IMR-90 (cell line): ENCODE results near the gene ADRA1B. TPM values are rescaled to one million over a fixed set of nuclear protein-coding genes. Genes with fewer than 3 reads are reported as not detected.

Experiments used
- ATAC-seq: fragments of 200-7000 bp; cut with Tn5 transposase; 2 replicates; pipeline ENCODE4 v1.9.1; 2020; ENCODE audit warnings: low read depth, mild to moderate bottlenecking, moderate library complexity
- BruUV-seq: library from RNA; stranded (reverse); fragments of 400-500 nt; replicated peaks from 2 replicates; lab custom pipeline; 2021; lab: Mats Ljungman, UMichigan
- CTCF ChIA-PET: fragments of 300-600 bp; formaldehyde crosslinking; extraction: SDS; loops from one replicate; lab custom pipeline; 2021; ENCODE audit warnings: antibody characterized with exemption; lab: Yijun Ruan, JAX
- POLR2A ChIA-PET: fragments of 300-600 bp; sonication (Branson Sonifier 250); formaldehyde crosslinking; loops from one replicate; lab custom pipeline; 2022; ENCODE audit warnings: antibody characterized with exemption; ENCODE audit not compliant: unreplicated experiment; lab: Charles Lee
- DNase-seq: peaks from one replicate; pipeline ENCODE4 v3.0.0; 2013
- H2AFZ ChIP-seq: replicated peaks from 2 replicates; pipeline ENCODE3; 2013; ENCODE audit warnings: low read length, mild to moderate bottlenecking; ENCODE audit not compliant: poor library complexity
- H2AK5ac ChIP-seq: 2 replicates; pipeline ENCODE4 v1.6.1; 2013; ENCODE audit warnings: low read depth, low read length, inconsistent platforms
- H2AK9ac ChIP-seq: replicated peaks from 2 replicates; pipeline ENCODE3; 2013; ENCODE audit warnings: mild to moderate bottlenecking, low read depth, low read length, moderate library complexity; ENCODE audit not compliant: poor library complexity
- H2BK120ac ChIP-seq: 2 replicates; pipeline ENCODE4 v1.6.1; 2013; ENCODE audit warnings: low read depth, low read length, inconsistent platforms
- H2BK15ac ChIP-seq: 3 replicates; pipeline ENCODE4 v1.6.1; 2013; ENCODE audit warnings: low read depth, low read length, inconsistent platforms
- H2BK20ac ChIP-seq: 2 replicates; pipeline ENCODE4 v1.6.1; 2013; ENCODE audit warnings: low read depth, mild to moderate bottlenecking, inconsistent platforms, low read length, moderate library complexity
- H2BK5ac ChIP-seq: 2 replicates; pipeline ENCODE4 v1.6.1; 2013; ENCODE audit warnings: mild to moderate bottlenecking, low read depth, low read length, inconsistent platforms; ENCODE audit not compliant: poor library complexity, severe bottlenecking
- H3K14ac ChIP-seq: replicated peaks from 2 replicates; pipeline ENCODE4 v1.6.1; 2013; ENCODE audit warnings: low read depth, low read length, inconsistent platforms
- H3K18ac ChIP-seq: 2 replicates; pipeline ENCODE4 v1.6.1; 2013; ENCODE audit warnings: low read depth, low read length, control low read depth
- H3K23ac ChIP-seq: 2 replicates; pipeline ENCODE4 v1.6.1; 2013; ENCODE audit warnings: low read depth, low read length, inconsistent platforms
- H3K27ac ChIP-seq: 2 replicates; pipeline ENCODE4 v1.5.1; 2013; ENCODE audit warnings: mild to moderate bottlenecking, control low read depth, low read length; ENCODE audit not compliant: insufficient read depth
- H3K27me3 ChIP-seq: 2 replicates; pipeline ENCODE4 v1.6.1; 2013; ENCODE audit warnings: low read length; ENCODE audit not compliant: control insufficient read depth, insufficient read depth
- H3K36me3 ChIP-seq: 2 replicates; pipeline ENCODE4 v1.6.1; 2013; ENCODE audit warnings: low read length, mixed read lengths; ENCODE audit not compliant: control insufficient read depth, insufficient read depth
- H3K4ac ChIP-seq: 2 replicates; pipeline ENCODE4 v1.6.1; 2013; ENCODE audit warnings: low read depth, low read length, inconsistent platforms
- H3K4me1 ChIP-seq: 2 replicates; pipeline ENCODE4 v1.6.1; 2013; ENCODE audit warnings: low read length, mixed read lengths; ENCODE audit not compliant: control insufficient read depth, insufficient read depth
- H3K4me2 ChIP-seq: 2 replicates; pipeline ENCODE4 v1.6.1; 2013; ENCODE audit warnings: low read depth, mild to moderate bottlenecking, control low read depth, low read length, moderate library complexity
- H3K4me3 ChIP-seq: 2 replicates; pipeline ENCODE4 v1.5.1; 2013; ENCODE audit warnings: low read depth, mild to moderate bottlenecking, control low read depth, low read length, moderate library complexity; ENCODE audit not compliant: insufficient read depth
- H3K56ac ChIP-seq: 2 replicates; pipeline ENCODE4 v1.6.1; 2013; ENCODE audit warnings: low read length, inconsistent platforms; ENCODE audit not compliant: insufficient read depth; ENCODE audit errors: extremely low read depth
- H3K79me1 ChIP-seq, 2 experiments: 2 replicates each; pipeline ENCODE4 v1.6.1; 2013; ENCODE audit warnings: low read length in 2 of 2, inconsistent platforms in 1 of 2, low read depth in 1 of 2
- H3K9ac ChIP-seq: 2 replicates; pipeline ENCODE4 v1.6.1; 2013; ENCODE audit warnings: low read depth, low read length, control low read depth
- H3K9me1 ChIP-seq: 2 replicates; pipeline ENCODE4 v1.6.1; 2013; ENCODE audit warnings: low read length, inconsistent platforms; ENCODE audit not compliant: insufficient read depth
- H3K9me3 ChIP-seq: 2 replicates; pipeline ENCODE4 v1.6.1; 2013; ENCODE audit warnings: low read length; ENCODE audit not compliant: control insufficient read depth, insufficient read depth
- H4K20me1 ChIP-seq: 2 replicates; pipeline ENCODE4 v1.6.1; 2013; ENCODE audit warnings: low read length, inconsistent platforms; ENCODE audit not compliant: insufficient read depth
- H4K5ac ChIP-seq: 2 replicates; pipeline ENCODE4 v1.6.1; 2013; ENCODE audit warnings: mild to moderate bottlenecking, low read depth, low read length, control low read depth
- H4K8ac ChIP-seq, 2 experiments: 2 replicates each; pipeline ENCODE4 v1.6.1; 2013; ENCODE audit warnings: low read depth in 2 of 2, low read length in 2 of 2, control low read depth in 1 of 2, inconsistent platforms in 1 of 2
- H4K91ac ChIP-seq: 2 replicates; pipeline ENCODE4 v1.6.1; 2013; ENCODE audit warnings: low read depth, low read length, inconsistent platforms; ENCODE audit not compliant: insufficient read depth
- CEBPB ChIP-seq: IDR thresholded peaks from 2 replicates; pipeline ENCODE4 v1.6.1; 2012; ENCODE audit warnings: low read depth, low read length, improper control_type of control experiment
- CHD1 ChIP-seq: IDR thresholded peaks from 2 replicates; pipeline ENCODE4 v1.6.1; 2012; ENCODE audit warnings: low read depth, low read length, improper control_type of control experiment
- FOS ChIP-seq: fragments of 150-350 bp; IDR thresholded peaks from 2 replicates; pipeline ENCODE4 v1.6.1; 2016; ENCODE audit warnings: low read depth, low read length
- RFX5 ChIP-seq: IDR thresholded peaks from 2 replicates; pipeline ENCODE4 v1.8.0; 2012; ENCODE audit warnings: low read depth, mild to moderate bottlenecking, low read length, moderate library complexity
- WGBS, 2 experiments: methylation state at CpG; one replicate each; pipeline versions ENCODE4 v1.1.5 to v1.1.7; 2013; ENCODE audit warnings: missing lambda C conversion rate in 2 of 2; ENCODE audit not compliant: insufficient read length in 1 of 2; ENCODE audit errors: extremely low coverage in 2 of 2; 5-methylcytosine and 5-hydroxymethylcytosine counted together
- dilution Hi-C: fragments of 300-500 bp; cut with HindIII; formaldehyde crosslinking; loops from one replicate; pipeline ENCODE4 v1.14.3; 2018; ENCODE audit warnings: low sequenced_read_pairs; ENCODE audit not compliant: unreplicated experiment
- in situ Hi-C: fragments of 300-500 bp; cut with MboI; formaldehyde crosslinking; loops from 3 replicates; pipeline ENCODE4 v1.14.3; 2019; ENCODE audit warnings: low sequenced_read_pairs, inconsistent platforms, mixed read lengths
- intact Hi-C: fragments of 100-400 bp; cut with micrococcal nuclease; formaldehyde crosslinking; loops from 2 replicates; pipeline ENCODE4 v1.10.0; 2022
- polyA plus RNA-seq, 3 experiments: library from polyadenylated mRNA; depleted of rRNA; stranded (reverse); fragments of >200 nt; gene quantifications; 2 replicates each; pipeline ENCODE4 v1.2.3, GENCODE V29; 2012; ENCODE audit warnings: low replicate concordance in 1 of 3
- total RNA-seq: library from RNA; depleted of rRNA; stranded (reverse); fragments of >200 nt; gene quantifications from 2 replicates; pipeline ENCODE4 v1.2.3, GENCODE V29; 2012
- TF ChIP-seq, protein P1 (sequence below): conservative IDR thresholded peaks from 2 replicates; pipeline ENCODE4 v1.5.1; 2012; ENCODE audit warnings: mild to moderate bottlenecking, low read depth, low read length, improper control_type of control experiment

Gene ADRA1B
- total and polyA plus RNA-seq, 2 of the 4 experiments (the other 2 are of a cell fraction): 0.18 to 1.5 TPM

DNA sequence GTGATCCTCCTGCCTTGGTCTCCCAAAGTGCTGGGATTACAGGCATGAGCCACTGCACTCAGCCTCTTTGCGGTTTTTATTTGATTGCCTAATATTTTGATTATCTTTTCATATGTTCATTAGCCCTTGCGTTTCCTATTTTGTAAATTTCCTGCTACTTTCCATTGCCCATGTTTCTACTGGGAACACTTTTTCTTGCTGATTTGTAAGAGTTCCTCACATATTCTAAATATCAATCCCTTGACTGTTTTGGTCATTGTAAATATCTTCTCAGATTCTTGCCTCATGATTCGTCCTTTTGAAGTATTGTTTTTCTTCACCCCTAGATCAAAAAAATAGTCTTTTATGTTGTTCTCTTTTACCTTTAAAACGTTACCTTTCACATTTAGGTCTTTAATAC is 54.8 kb downstream of the ADRA1B start:
- ATAC-seq (peak; percentile 16; the same call in 1 of the 2 replicates), DNase-seq (peak; percentile 84)
- Histone ChIP-seq H2BK5ac (peak overlapping the region; percentile 89), H4K20me1 (peaks cover 3% of the 10 kb centered on the region; the same call in 1 of the 2 replicates), H3K9ac (no peak overlapping the region), H2AFZ (peak overlapping the region; percentile 72), H3K56ac (peak overlapping the region; percentile 51; the same call in 1 of the 2 replicates), H2BK20ac (peak overlapping the region; percentile 98), H2AK5ac (peak overlapping the region; percentile 94), H2BK15ac (peak overlapping the region; percentile 87; the same call in 2 of the 3 replicates), H3K18ac (peak overlapping the region; percentile 98), H3K27me3 (no peaks in the 10 kb centered on the region), H4K8ac (peak overlapping the region; percentile 87 to 96), H3K79me1 (peaks cover 0 to 5% of the 10 kb centered on the region in 2 experiments; a peak in 2 of 4 replicates), H3K9me1 (peaks cover 21% of the 10 kb centered on the region), H3K9me3 (no peaks in the 10 kb centered on the region), H3K4me3 (no peak overlapping the region), H3K27ac (peak overlapping the region; percentile 89), H4K91ac (peak overlapping the region; percentile 91), H3K4me1 (peaks cover 23% of the 10 kb centered on the region), H4K5ac (peak overlapping the region; percentile 90), H3K36me3 (no peaks in the 10 kb centered on the region), H3K14ac (peak overlapping the region; percentile 93), H3K4me2 (peak overlapping the region; percentile 32; the same call in 1 of the 2 replicates), H3K23ac (peak overlapping the region; percentile 86), H2BK120ac (peak overlapping the region; percentile 97), H2AK9ac (peak overlapping the region; percentile 33), H3K4ac (peak overlapping the region; percentile 94)
- CTCF ChIA-PET: no interaction called here
- dilution Hi-C loops (no loop called here), intact Hi-C loops (loop anchor here (10.0 kb wide), 3 partner anchors 206 to 806 kb away; partner anchors contain the start of gene RNF145), in situ Hi-C loops (loop anchor here (25.0 kb wide), 1 partner anchor 809 kb away; no protein-coding TSS in a partner anchor)
- no CpG with 5 or more reads among the region's 4 CpGs for WGBS, 2 experiments
- no TSS peak for BruUV-seq
- TF ChIP-seq CEBPB (peak; percentile 54), CHD1 (no peak), RFX5 (no peak), FOS (peak; percentile 35; the same call in 1 of the 2 replicates)
- TF ChIP-seq, protein P1, sequence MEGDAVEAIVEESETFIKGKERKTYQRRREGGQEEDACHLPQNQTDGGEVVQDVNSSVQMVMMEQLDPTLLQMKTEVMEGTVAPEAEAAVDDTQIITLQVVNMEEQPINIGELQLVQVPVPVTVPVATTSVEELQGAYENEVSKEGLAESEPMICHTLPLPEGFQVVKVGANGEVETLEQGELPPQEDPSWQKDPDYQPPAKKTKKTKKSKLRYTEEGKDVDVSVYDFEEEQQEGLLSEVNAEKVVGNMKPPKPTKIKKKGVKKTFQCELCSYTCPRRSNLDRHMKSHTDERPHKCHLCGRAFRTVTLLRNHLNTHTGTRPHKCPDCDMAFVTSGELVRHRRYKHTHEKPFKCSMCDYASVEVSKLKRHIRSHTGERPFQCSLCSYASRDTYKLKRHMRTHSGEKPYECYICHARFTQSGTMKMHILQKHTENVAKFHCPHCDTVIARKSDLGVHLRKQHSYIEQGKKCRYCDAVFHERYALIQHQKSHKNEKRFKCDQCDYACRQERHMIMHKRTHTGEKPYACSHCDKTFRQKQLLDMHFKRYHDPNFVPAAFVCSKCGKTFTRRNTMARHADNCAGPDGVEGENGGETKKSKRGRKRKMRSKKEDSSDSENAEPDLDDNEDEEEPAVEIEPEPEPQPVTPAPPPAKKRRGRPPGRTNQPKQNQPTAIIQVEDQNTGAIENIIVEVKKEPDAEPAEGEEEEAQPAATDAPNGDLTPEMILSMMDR: no peak
- POLR2A ChIA-PET: no interaction called here
